ENCODE data around the gene ERI3.
A peak's percentile ranks its signal among the peaks of the same experiment; 100 is the strongest.

ERI3 gene

DNA sequence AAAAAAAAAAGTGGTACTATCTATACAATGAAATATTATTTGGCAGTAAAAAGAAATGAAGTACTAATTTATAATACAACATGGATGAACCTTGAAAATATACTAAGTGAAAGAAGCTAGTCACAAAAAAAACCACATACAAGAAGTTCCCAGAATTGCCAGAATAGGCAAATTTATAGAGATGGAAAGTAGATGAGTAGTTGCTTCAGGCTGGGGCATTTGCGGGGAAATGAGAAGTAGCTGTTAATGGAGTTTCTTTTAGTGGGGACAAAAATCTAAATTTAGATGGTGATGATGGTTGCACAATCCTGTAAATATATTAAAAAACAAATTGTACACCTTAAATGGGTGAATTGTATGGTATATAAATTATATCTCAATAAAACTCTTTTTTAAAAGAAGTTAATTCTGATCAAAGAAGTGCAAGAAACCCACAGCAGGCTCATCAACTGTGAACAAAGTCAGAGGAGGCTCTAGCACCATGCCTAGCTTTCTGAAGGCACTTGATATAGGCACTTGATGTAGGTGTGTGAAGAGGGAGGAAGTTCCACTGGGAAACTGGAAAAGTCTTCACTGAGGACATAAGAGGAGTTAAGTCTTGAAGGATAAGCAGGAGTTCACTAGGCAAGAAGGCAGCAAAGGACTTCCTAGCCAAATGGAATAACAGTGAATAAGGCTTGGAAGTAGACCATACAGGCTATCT lies 89.2 kb downstream of the ERI3 start:
- TF ChIP-seq, protein P1, sequence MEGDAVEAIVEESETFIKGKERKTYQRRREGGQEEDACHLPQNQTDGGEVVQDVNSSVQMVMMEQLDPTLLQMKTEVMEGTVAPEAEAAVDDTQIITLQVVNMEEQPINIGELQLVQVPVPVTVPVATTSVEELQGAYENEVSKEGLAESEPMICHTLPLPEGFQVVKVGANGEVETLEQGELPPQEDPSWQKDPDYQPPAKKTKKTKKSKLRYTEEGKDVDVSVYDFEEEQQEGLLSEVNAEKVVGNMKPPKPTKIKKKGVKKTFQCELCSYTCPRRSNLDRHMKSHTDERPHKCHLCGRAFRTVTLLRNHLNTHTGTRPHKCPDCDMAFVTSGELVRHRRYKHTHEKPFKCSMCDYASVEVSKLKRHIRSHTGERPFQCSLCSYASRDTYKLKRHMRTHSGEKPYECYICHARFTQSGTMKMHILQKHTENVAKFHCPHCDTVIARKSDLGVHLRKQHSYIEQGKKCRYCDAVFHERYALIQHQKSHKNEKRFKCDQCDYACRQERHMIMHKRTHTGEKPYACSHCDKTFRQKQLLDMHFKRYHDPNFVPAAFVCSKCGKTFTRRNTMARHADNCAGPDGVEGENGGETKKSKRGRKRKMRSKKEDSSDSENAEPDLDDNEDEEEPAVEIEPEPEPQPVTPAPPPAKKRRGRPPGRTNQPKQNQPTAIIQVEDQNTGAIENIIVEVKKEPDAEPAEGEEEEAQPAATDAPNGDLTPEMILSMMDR (IDR thresholded peaks at IDR 0.05): no peak
- Mint-ChIP-seq H3K27ac (no peak overlapping the region), H3K27me3 (ENCODE audit: low read depth, poor library complexity) (peaks cover 7% of the 10 kb centered on the region), H3K9me3 (no peaks in the 10 kb centered on the region), H3K4me3 (no peak overlapping the region), H3K4me1 (peaks cover 57% of the 10 kb centered on the region), H3K36me3 (ENCODE audit: low read depth) (peaks cover 42% of the 10 kb centered on the region)
- no peak for DNase-seq

DNA sequence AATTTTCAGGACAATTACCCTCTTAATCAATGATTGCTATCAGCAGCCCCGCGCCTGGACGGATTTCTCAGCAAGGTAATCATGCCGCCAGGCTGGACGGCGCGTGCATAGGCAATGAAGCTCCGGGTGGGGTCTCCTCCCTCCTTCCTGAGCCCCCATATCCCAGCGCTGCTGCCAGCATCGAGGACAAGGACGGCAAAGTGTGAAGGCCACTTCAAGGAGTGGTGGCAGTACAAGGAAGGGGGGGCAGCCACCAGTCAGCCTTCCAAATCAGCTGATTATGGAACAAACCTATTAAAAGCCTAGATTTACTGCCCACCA lies 90.6 kb downstream of the ERI3 start:
- Mint-ChIP-seq H3K36me3 (ENCODE audit: low read depth) (peaks cover 43% of the 10 kb centered on the region), H3K27ac (no peak overlapping the region), H3K27me3 (ENCODE audit: low read depth, poor library complexity) (peaks cover 13% of the 10 kb centered on the region), H3K9me3 (no peaks in the 10 kb centered on the region), H3K4me3 (no peak overlapping the region), H3K4me1 (peaks cover 59% of the 10 kb centered on the region)
- no peak for DNase-seq
- TF ChIP-seq, protein P1 (IDR thresholded peaks at IDR 0.05): no peak

DNA sequence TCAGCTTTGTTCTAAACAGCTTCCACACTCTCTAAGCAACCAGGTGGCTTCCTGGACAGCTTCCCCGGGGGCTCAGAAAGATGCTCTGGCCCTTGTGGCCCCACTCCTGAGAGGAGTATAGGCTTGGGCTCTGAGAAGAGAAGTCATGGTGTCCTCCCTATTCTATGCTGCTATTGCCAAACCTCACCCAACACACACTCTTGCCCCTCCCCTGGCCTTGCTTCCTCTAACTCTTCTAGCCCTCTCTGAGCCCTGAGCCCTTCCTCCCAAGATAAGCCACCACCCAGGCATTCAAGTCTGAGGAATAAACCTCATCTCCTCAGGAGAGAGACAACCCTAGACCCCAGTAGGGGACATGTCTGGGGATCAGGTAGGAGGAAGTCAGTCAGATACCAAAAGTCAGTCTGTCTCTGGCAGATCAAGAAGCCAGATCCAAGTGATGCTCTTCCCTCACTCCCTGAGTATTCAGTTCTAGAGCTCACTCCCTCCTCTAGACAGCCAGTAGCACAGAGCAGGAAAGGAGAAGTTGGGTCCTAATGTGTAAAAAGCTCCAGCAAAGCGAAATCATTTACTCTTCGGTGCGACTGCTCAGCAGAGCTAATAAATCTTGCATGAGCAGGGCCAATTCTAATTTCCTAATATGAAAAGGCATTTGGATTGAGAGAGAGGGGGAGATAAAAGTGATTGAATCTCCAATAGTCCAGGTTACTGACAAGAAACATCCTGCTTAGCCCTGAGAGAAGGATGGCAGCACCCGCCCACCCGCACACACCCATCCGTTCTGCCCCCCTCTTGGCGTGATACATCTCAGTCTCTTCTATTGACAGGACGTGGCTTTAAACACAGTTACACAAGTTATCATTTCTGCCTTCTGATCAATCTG lies 91.2 kb downstream of the ERI3 start:
- Mint-ChIP-seq H3K36me3 (ENCODE audit: low read depth) (peaks cover 37% of the 10 kb centered on the region), H3K4me1 (peaks cover 56% of the 10 kb centered on the region)
- DNase-seq: no peak

DNA sequence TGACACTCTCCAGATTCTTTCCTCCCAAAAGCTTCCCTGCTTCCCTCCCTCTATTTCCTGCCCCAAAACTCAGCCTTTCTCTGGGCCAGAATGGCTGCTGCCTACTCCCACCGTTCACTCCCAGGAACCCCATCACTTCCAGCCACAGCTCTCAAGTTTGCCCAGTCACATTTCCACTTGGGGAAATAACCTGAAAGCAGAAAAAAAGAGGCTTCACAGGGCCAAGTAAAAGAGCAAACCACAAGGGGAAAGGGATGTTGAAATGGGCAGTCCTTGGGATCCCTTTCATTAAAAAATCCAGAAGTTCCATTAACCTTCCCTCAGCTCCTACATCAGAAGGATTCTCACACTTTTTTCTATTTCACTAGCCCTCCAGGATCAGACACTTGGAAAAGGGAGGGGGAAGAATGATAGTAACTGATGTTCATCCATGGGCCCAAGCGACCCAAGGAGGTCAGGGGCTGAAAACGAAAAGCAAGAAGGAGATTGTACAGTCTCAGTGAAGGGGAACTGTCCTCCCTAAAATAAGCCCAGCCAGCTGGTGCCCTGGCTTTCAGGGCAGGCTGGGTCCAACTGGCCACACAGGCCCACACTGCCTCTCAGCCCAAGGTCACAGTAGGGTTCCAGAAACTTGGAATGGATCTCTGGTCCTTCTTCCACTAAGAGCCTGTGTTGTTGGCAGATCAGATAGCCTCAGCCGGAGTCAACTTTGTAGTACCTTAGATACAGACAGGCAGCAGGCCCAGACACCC lies 92.1 kb downstream of the ERI3 start:
- H3K27ac Mint-ChIP-seq: no peak overlapping the region
- DNase-seq: no peak
- H3K9me3 Mint-ChIP-seq: no peaks in the 10 kb centered on the region
- TF ChIP-seq, protein P1 (IDR thresholded peaks at IDR 0.05): no peak
- H3K36me3 Mint-ChIP-seq (ENCODE audit: low read depth): peaks cover 29% of the 10 kb centered on the region
- H3K27me3 Mint-ChIP-seq (ENCODE audit: low read depth, poor library complexity): peaks cover 13% of the 10 kb centered on the region
- H3K4me1 Mint-ChIP-seq: peaks cover 59% of the 10 kb centered on the region
- H3K4me3 Mint-ChIP-seq: no peak overlapping the region

More for the DNA sequence above, 91.2 kb downstream of the ERI3 start:
- H3K9me3 Mint-ChIP-seq: no peaks in the 10 kb centered on the region
- TF ChIP-seq, protein P1 (IDR thresholded peaks at IDR 0.05): no peak
- no peak overlapping the region for H3K4me3 Mint-ChIP-seq
- H3K27me3 Mint-ChIP-seq (ENCODE audit: low read depth, poor library complexity): peaks cover 13% of the 10 kb centered on the region
- peak overlapping the region; percentile 33 for H3K27ac Mint-ChIP-seq

DNA sequence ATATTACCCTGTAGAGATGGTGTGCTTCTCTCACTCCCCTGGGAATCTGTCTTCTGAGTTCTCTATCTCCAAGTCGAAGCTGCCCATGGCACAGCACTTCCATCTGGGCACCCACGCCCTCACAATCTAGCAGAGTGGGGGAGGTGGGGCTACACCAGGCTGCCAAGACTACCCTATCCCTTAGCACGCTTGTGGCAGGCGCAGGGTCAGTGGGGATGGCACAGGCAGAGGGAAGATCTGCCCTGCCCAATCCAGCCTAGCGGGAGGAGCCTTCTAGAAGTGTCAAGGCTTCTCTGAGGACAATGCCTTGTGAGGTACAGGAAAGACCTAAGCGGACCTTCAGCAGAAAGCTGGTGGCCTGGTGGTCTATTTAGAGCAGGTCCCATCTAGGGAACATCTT lies 92.6 kb downstream of the ERI3 start:
- peaks cover 26% of the 10 kb centered on the region for H3K36me3 Mint-ChIP-seq (ENCODE audit: low read depth)
- H3K27me3 Mint-ChIP-seq (ENCODE audit: low read depth, poor library complexity): peaks cover 13% of the 10 kb centered on the region
- DNase-seq: no peak
- no peak overlapping the region for H3K4me3 Mint-ChIP-seq
- no peaks in the 10 kb centered on the region for H3K9me3 Mint-ChIP-seq
- TF ChIP-seq, protein P1 (IDR thresholded peaks at IDR 0.05): no peak
- H3K27ac Mint-ChIP-seq: no peak overlapping the region
- peaks cover 63% of the 10 kb centered on the region for H3K4me1 Mint-ChIP-seq
